GM08714 (cell line): Measurements from ENCODE around the gene STYXL1.
"Not testable (repeated sequence)": the region's sequence is repeated elsewhere in the genome, so short reads cannot be mapped to it uniquely, and the experiment has no call there.

Experiments
- H3K4me3 ChIP-seq: fragments of 200-500 bp; sonication (Bioruptor generic); 2 replicates; pipeline ENCODE4 v1.5.1; 2014; ENCODE audit warnings: mild to moderate bottlenecking, low read length, inconsistent platforms
- ZNF274 ChIP-seq: IDR thresholded peaks from 2 replicates; pipeline ENCODE4 v1.6.1; 2012; ENCODE audit warnings: mild to moderate bottlenecking, low read depth, low read length

The STYXL1 gene

GRCh38 chr7:76047811-76048667 lies at the start of gene STYXL1, which contains the start of gene MDH2:
Gene STYXL1 (minus strand): TSS chr7:76048000. CDS start chr7:76030523, 17,477 bp downstream.
Gene MDH2 (plus strand): TSS chr7:76048106. CDS start chr7:76048161, 55 bp downstream.
- peak within 1 kb of the TSS; percentile 88 for H3K4me3 ChIP-seq
- TF ChIP-seq ZNF274 = no peak

- H3K4me3 ChIP-seq = no peak overlapping the region
- TF ChIP-seq ZNF274 = no peak
Observed at GRCh38 chr7:76095908-76096307, 48.1 kb upstream of the STYXL1 start.

GRCh38 chr7:76094326-76094725 lies 46.5 kb upstream of the STYXL1 start:
- not testable (repeated sequence) for H3K4me3 ChIP-seq

- H3K4me3 ChIP-seq = not testable (repeated sequence)
Observed at GRCh38 chr7:76093531-76093930, 45.7 kb upstream of the STYXL1 start.

- no peak overlapping the region for H3K4me3 ChIP-seq
- TF ChIP-seq ZNF274 = no peak
Observed at GRCh38 chr7:76091506-76091905, 43.7 kb upstream of the STYXL1 start.

- H3K4me3 ChIP-seq = no peak overlapping the region
- TF ChIP-seq ZNF274 = no peak
Observed at GRCh38 chr7:76089865-76090475, 42.2 kb upstream of the STYXL1 start.

- H3K4me3 ChIP-seq = not testable (repeated sequence)
Observed at GRCh38 chr7:76087362-76087791, 39.6 kb upstream of the STYXL1 start.

- H3K4me3 ChIP-seq = no peak overlapping the region
- TF ChIP-seq ZNF274 = no peak
Observed at GRCh38 chr7:76086070-76086469, 38.3 kb upstream of the STYXL1 start.

- H3K4me3 ChIP-seq = not testable (repeated sequence)
Observed at GRCh38 chr7:76084115-76084514, 36.3 kb upstream of the STYXL1 start.

GRCh38 chr7:76080204-76080603 lies 32.4 kb upstream of the STYXL1 start:
- H3K4me3 ChIP-seq = no peak overlapping the region
- TF ChIP-seq ZNF274 = no peak

- H3K4me3 ChIP-seq = no peak overlapping the region
- no peak for TF ChIP-seq ZNF274
Observed at GRCh38 chr7:76077435-76077834, 29.6 kb upstream of the STYXL1 start.

GRCh38 chr7:76076995-76077394 lies 29.2 kb upstream of the STYXL1 start:
- no peak for TF ChIP-seq ZNF274
- H3K4me3 ChIP-seq = no peak overlapping the region

- no peak overlapping the region for H3K4me3 ChIP-seq
- no peak for TF ChIP-seq ZNF274
Observed at GRCh38 chr7:76074972-76075370, 27.2 kb upstream of the STYXL1 start.

GRCh38 chr7:76074306-76074971 lies 26.6 kb upstream of the STYXL1 start:
- H3K4me3 ChIP-seq = no peak overlapping the region
- no peak for TF ChIP-seq ZNF274
